GM19240 (cell line): ENCODE data around the gene TM7SF2.

Experiments used
- DNase-seq: peaks from one replicate; pipeline ENCODE4 v3.0.0; 2011; ENCODE audit warnings: low spot score; ENCODE audit not compliant: insufficient read length

Gene TM7SF2

GRCh38 chr11:65089621-65090020 lies 22.1 kb upstream of the TM7SF2 start:
- no peak for DNase-seq

- DNase-seq = no peak
Observed at GRCh38 chr11:65090628-65091027, 21.0 kb upstream of the TM7SF2 start.

- DNase-seq = no peak
Observed at GRCh38 chr11:65095427-65095826, 16.2 kb upstream of the TM7SF2 start.

GRCh38 chr11:65095974-65096806 lies 15.5 kb upstream of the TM7SF2 start, which contains the start of gene VPS51:
TSS of gene VPS51 (plus strand) at chr11:65096214. CDS start at chr11:65096251, 37 bp downstream.
- peak; percentile 93 for DNase-seq

GRCh38 chr11:65096926-65097325 lies 14.7 kb upstream of the TM7SF2 start:
- no peak for DNase-seq

- DNase-seq = no peak
Observed at GRCh38 chr11:65100674-65101350, 10.9 kb upstream of the TM7SF2 start.

GRCh38 chr11:65102142-65103095 lies 9.3 kb upstream of the TM7SF2 start:
- no peak for DNase-seq

GRCh38 chr11:65103476-65103875 lies 8.2 kb upstream of the TM7SF2 start:
- DNase-seq = no peak

GRCh38 chr11:65104628-65105027 lies 7.0 kb upstream of the TM7SF2 start:
- DNase-seq = no peak

GRCh38 chr11:65107078-65107477 lies 4.6 kb upstream of the TM7SF2 start:
- no peak for DNase-seq

GRCh38 chr11:65107751-65108468 lies 3.8 kb upstream of the TM7SF2 start:
- DNase-seq = no peak

GRCh38 chr11:65108469-65109123 lies 3.1 kb upstream of the TM7SF2 start:
- no peak for DNase-seq

- no peak for DNase-seq
Observed at GRCh38 chr11:65109231-65110198, 2.2 kb upstream of the TM7SF2 start.

- DNase-seq = peak; percentile 95
Observed at GRCh38 chr11:65110354-65110861, 1.3 kb upstream of the TM7SF2 start.

GRCh38 chr11:65111159-65111743 lies 421 bp upstream of the TM7SF2 start:
- peak; percentile 94 for DNase-seq

- peak; percentile 50 for DNase-seq
Observed at GRCh38 chr11:65112546-65113360, 1.1 kb downstream of the TM7SF2 start.

GRCh38 chr11:65113361-65113756 lies 1.7 kb downstream of the TM7SF2 start:
- no peak for DNase-seq

GRCh38 chr11:65113839-65114238 lies 2.2 kb downstream of the TM7SF2 start:
- no peak for DNase-seq
